HepG2 (cell line): ENCODE results near the gene ACP5. TPM values are rescaled to one million over a fixed set of nuclear protein-coding genes. Genes with fewer than 3 reads are reported as not detected.

Experiments used
- ARNT ChIP-seq: fragments of 450-650 bp; IDR thresholded peaks from 2 replicates; pipeline ENCODE4 v1.6.1; 2017
- DNMT1 ChIP-seq: sonication (generic); formaldehyde crosslinking; IDR thresholded peaks from 2 replicates; pipeline ENCODE4 v1.5.1; 2020; ENCODE audit warnings: mild to moderate bottlenecking, missing genetic modification reagents
- FOXJ3 ChIP-seq: sonication (generic); formaldehyde crosslinking; IDR thresholded peaks from 2 replicates; pipeline ENCODE4 v1.4.0; 2020; ENCODE audit warnings: missing genetic modification reagents, mild to moderate bottlenecking, borderline replicate concordance
- HOXA5 ChIP-seq: sonication (generic); formaldehyde crosslinking; IDR thresholded peaks from 2 replicates; pipeline ENCODE4 v1.4.0; 2020; ENCODE audit warnings: missing genetic modification reagents
- IRF2 ChIP-seq: IDR thresholded peaks from 2 replicates; pipeline ENCODE4 v1.6.1; 2018; ENCODE audit warnings: missing genetic modification reagents, missing compliant biosample characterization
- PHF8 ChIP-seq: sonication (generic); formaldehyde crosslinking; IDR thresholded peaks from 2 replicates; pipeline ENCODE4 v1.5.0; 2020; ENCODE audit warnings: missing genetic modification reagents
- SIX1 ChIP-seq: sonication (generic); formaldehyde crosslinking; IDR thresholded peaks from 2 replicates; pipeline ENCODE4 v1.4.0; 2020; ENCODE audit warnings: missing genetic modification reagents, borderline replicate concordance
- SOX13 ChIP-seq, 3 experiments: fragments of 450-650 bp in 1 of 3; sonication (generic) in 1 of 3; formaldehyde crosslinking in 1 of 3; IDR thresholded peaks in 2 of 3; conservative IDR thresholded peaks in 1 of 3; 2 replicates each; pipeline versions ENCODE4 v1.5.0 to v1.6.1; 2016 to 2020; ENCODE audit warnings: antibody characterized with exemption in 1 of 3, mild to moderate bottlenecking in 1 of 3, missing compliant biosample characterization in 1 of 3, missing genetic modification reagents in 1 of 3, moderate library complexity in 1 of 3
- ZNF331 ChIP-seq: sonication (generic); formaldehyde crosslinking; IDR thresholded peaks from 2 replicates; pipeline ENCODE4 v1.4.0; 2020; ENCODE audit warnings: missing genetic modification reagents
- ZNF496 ChIP-seq: sonication (generic); formaldehyde crosslinking; IDR thresholded peaks from 2 replicates; pipeline ENCODE4 v1.8.1; 2023; ENCODE audit warnings: mild to moderate bottlenecking, moderate library complexity, missing genetic modification reagents; ENCODE audit not compliant: insufficient replicate concordance
- ZNF501 ChIP-seq: sonication (generic); formaldehyde crosslinking; IDR thresholded peaks from 2 replicates; pipeline ENCODE4 v1.5.1; 2020; ENCODE audit warnings: mild to moderate bottlenecking, moderate library complexity, missing genetic modification reagents
- ZNF777 ChIP-seq: sonication (generic); formaldehyde crosslinking; IDR thresholded peaks from 2 replicates; pipeline ENCODE4 v1.4.0; 2020; ENCODE audit warnings: missing genetic modification reagents
- polyA plus RNA-seq, 8 experiments: library from polyadenylated mRNA; depleted of rRNA in 3 of 8; stranded (reverse) in 7 of 8; unstranded in 1 of 8; fragments of >200 nt; fragmentation: Illumina TruSeq in 4 of 8; extraction: Trizol in 4 of 8; gene quantifications; 2 replicates each; pipeline versions ENCODE4 v1.2.1 to v1.2.3, GENCODE V29; 2011 to 2016; ENCODE audit warnings: low read depth in 4 of 8, missing spikeins in 1 of 8, mixed read lengths in 1 of 8; ENCODE audit not compliant: insufficient read depth in 1 of 8
- total RNA-seq, 5 experiments: library from RNA; depleted of rRNA; stranded (reverse); fragments of >200 nt; fragmentation: Illumina TruSeq; extraction: Trizol; gene quantifications; 2 replicates each; pipeline ENCODE4 v1.2.3, GENCODE V29; 2016; ENCODE audit warnings: low read depth in 1 of 5
- TF ChIP-seq, protein P1 (sequence below): sonication (generic); formaldehyde crosslinking; IDR thresholded peaks from 2 replicates; pipeline ENCODE4 v1.4.0; 2020; ENCODE audit warnings: missing genetic modification reagents, borderline replicate concordance
- TF ChIP-seq, protein P2 (sequence below), 2 experiments: sonication (generic) in 1 of 2; formaldehyde crosslinking in 1 of 2; IDR thresholded peaks; 2 replicates each; pipeline versions ENCODE4 v1.4.0 to v1.6.1; 2018 to 2020; ENCODE audit warnings: missing genetic modification reagents in 2 of 2, borderline replicate concordance in 1 of 2, low read depth in 1 of 2, mild to moderate bottlenecking in 1 of 2, missing biosample characterization in 1 of 2
- TF ChIP-seq, protein P3 (sequence below): sonication (generic); formaldehyde crosslinking; IDR thresholded peaks from 2 replicates; pipeline ENCODE4 v1.4.0; 2020; ENCODE audit warnings: missing genetic modification reagents
- TF ChIP-seq, protein P4 (sequence below): IDR thresholded peaks from 2 replicates; pipeline ENCODE4 v1.6.1; 2016; ENCODE audit warnings: mild to moderate bottlenecking, missing biosample characterization, missing genetic modification reagents

Gene ACP5
- total and polyA plus RNA-seq, 2 of the 13 experiments (the other 11 are each of a cell fraction or from before 2014, with no cell fraction given), result 1.3 to 6.7 TPM

DNA sequence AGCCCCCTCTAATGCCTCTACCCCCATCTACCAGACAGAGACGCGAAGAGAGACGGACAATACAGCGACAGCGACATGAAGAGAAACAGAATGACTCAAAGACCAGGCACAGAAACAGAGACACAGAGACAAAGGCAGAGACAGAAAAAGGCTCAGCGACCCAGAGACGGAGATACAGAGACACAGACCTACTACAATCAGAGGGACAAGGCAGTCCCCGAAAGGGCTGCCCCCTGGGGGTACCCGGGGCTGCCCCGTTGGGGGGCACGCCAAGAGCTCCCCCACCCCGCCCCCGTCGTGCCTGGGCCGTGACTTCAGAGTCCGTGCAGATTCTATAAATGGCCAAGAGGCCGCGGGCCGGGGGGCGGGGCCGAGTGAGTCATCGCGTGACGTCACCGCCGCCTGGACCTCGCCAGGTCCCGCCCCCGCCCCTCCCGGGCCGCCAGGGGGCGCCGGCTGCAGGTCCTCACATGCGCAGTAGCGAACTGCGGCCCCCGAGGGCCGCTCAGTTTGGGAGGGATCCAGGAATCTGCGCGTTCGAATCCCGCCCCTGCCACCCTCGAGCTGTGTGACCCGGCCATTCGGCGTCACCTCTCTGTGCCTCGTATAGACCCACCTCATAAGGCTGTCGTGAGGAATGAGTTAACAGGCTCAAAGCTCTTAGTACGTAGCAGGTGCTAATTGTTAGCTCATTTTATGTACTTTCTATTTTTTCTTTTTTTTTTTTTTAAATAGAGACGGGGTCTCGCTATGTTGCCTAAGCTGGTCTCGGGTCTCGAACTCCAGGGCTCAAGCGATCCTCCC is 41.5 kb downstream of the ACP5 start (continued):
- no peak for TF ChIP-seq FOXJ3
- TF ChIP-seq HOXA5 (CRISPR knock-in tag), result peak; percentile 39; the same call in 1 of the 2 replicates
- peak; percentile 65; the same call in 1 of the 2 replicates for TF ChIP-seq IRF2 (CRISPR knock-in tag)
- TF ChIP-seq, protein P1, sequence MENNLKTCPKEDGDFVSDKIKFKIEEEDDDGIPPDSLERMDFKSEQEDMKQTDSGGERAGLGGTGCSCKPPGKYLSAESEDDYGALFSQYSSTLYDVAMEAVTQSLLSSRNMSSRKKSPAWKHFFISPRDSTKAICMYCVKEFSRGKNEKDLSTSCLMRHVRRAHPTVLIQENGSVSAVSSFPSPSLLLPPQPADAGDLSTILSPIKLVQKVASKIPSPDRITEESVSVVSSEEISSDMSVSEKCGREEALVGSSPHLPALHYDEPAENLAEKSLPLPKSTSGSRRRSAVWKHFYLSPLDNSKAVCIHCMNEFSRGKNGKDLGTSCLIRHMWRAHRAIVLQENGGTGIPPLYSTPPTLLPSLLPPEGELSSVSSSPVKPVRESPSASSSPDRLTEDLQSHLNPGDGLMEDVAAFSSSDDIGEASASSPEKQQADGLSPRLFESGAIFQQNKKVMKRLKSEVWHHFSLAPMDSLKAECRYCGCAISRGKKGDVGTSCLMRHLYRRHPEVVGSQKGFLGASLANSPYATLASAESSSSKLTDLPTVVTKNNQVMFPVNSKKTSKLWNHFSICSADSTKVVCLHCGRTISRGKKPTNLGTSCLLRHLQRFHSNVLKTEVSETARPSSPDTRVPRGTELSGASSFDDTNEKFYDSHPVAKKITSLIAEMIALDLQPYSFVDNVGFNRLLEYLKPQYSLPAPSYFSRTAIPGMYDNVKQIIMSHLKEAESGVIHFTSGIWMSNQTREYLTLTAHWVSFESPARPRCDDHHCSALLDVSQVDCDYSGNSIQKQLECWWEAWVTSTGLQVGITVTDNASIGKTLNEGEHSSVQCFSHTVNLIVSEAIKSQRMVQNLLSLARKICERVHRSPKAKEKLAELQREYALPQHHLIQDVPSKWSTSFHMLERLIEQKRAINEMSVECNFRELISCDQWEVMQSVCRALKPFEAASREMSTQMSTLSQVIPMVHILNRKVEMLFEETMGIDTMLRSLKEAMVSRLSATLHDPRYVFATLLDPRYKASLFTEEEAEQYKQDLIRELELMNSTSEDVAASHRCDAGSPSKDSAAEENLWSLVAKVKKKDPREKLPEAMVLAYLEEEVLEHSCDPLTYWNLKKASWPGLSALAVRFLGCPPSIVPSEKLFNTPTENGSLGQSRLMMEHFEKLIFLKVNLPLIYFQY (CRISPR knock-in tag), result no peak
- TF ChIP-seq DNMT1, result no peak
- TF ChIP-seq, protein P2, sequence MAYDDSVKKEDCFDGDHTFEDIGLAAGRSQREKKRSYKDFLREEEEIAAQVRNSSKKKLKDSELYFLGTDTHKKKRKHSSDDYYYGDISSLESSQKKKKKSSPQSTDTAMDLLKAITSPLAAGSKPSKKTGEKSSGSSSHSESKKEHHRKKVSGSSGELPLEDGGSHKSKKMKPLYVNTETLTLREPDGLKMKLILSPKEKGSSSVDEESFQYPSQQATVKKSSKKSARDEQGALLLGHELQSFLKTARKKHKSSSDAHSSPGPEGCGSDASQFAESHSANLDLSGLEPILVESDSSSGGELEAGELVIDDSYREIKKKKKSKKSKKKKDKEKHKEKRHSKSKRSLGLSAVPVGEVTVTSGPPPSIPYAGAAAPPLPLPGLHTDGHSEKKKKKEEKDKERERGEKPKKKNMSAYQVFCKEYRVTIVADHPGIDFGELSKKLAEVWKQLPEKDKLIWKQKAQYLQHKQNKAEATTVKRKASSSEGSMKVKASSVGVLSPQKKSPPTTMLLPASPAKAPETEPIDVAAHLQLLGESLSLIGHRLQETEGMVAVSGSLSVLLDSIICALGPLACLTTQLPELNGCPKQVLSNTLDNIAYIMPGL (CRISPR knock-in tag; IDR thresholded peaks at IDR 0.05; ENCODE audit: borderline replicate concordance in 1 of 2, low read depth in 1 of 2), result peak; percentile 30 to 77; a peak in 2 of 4 replicates
- TF ChIP-seq ZNF501 (CRISPR knock-in tag), result peak; percentile 67; the same call in 1 of the 2 replicates
- TF ChIP-seq ZNF496 (CRISPR knock-in tag), result no peak
- peak; percentile 17; the same call in 1 of the 2 replicates for TF ChIP-seq ZNF331 (CRISPR knock-in tag)
- TF ChIP-seq, protein P3, sequence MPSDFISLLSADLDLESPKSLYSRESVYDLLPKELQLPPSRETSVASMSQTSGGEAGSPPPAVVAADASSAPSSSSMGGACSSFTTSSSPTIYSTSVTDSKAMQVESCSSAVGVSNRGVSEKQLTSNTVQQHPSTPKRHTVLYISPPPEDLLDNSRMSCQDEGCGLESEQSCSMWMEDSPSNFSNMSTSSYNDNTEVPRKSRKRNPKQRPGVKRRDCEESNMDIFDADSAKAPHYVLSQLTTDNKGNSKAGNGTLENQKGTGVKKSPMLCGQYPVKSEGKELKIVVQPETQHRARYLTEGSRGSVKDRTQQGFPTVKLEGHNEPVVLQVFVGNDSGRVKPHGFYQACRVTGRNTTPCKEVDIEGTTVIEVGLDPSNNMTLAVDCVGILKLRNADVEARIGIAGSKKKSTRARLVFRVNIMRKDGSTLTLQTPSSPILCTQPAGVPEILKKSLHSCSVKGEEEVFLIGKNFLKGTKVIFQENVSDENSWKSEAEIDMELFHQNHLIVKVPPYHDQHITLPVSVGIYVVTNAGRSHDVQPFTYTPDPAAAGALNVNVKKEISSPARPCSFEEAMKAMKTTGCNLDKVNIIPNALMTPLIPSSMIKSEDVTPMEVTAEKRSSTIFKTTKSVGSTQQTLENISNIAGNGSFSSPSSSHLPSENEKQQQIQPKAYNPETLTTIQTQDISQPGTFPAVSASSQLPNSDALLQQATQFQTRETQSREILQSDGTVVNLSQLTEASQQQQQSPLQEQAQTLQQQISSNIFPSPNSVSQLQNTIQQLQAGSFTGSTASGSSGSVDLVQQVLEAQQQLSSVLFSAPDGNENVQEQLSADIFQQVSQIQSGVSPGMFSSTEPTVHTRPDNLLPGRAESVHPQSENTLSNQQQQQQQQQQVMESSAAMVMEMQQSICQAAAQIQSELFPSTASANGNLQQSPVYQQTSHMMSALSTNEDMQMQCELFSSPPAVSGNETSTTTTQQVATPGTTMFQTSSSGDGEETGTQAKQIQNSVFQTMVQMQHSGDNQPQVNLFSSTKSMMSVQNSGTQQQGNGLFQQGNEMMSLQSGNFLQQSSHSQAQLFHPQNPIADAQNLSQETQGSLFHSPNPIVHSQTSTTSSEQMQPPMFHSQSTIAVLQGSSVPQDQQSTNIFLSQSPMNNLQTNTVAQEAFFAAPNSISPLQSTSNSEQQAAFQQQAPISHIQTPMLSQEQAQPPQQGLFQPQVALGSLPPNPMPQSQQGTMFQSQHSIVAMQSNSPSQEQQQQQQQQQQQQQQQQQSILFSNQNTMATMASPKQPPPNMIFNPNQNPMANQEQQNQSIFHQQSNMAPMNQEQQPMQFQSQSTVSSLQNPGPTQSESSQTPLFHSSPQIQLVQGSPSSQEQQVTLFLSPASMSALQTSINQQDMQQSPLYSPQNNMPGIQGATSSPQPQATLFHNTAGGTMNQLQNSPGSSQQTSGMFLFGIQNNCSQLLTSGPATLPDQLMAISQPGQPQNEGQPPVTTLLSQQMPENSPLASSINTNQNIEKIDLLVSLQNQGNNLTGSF (CRISPR knock-in tag), result 0 out of 2 replicates have a peak, but pooled peaks have one; percentile 13
- TF ChIP-seq, protein P4, sequence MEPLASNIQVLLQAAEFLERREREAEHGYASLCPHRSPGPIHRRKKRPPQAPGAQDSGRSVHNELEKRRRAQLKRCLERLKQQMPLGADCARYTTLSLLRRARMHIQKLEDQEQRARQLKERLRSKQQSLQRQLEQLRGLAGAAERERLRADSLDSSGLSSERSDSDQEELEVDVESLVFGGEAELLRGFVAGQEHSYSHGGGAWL (CRISPR knock-in tag), result 0 out of 2 replicates have a peak, but pooled peaks have one; percentile 31
- TF ChIP-seq SIX1, result no peak
- TF ChIP-seq ARNT, result no peak
- TF ChIP-seq PHF8 (CRISPR knock-in tag), result 0 out of 2 replicates have a peak, but pooled peaks have one; percentile 12
- TF ChIP-seq SOX13 (IDR thresholded peaks at IDR 0.05), result no peak
- 0 out of 4 replicates have a peak, but pooled peaks of 1 of the 2 experiments have one; percentile 7 for TF ChIP-seq SOX13 (CRISPR knock-in tag; conservative IDR thresholded peaks at IDR 0.05 in 1 of 2, IDR thresholded peaks at IDR 0.05 in 1 of 2)
- 0 out of 2 replicates have a peak, but pooled peaks have one; percentile 50 for TF ChIP-seq ZNF777 (CRISPR knock-in tag)
